ENCODE results near the gene DNAJC5G. TPM values are rescaled to one million over a fixed set of nuclear protein-coding genes. Genes with fewer than 3 reads are reported as not detected.

The DNAJC5G gene
- total RNA-seq = not detected in 2 replicates

DNA sequence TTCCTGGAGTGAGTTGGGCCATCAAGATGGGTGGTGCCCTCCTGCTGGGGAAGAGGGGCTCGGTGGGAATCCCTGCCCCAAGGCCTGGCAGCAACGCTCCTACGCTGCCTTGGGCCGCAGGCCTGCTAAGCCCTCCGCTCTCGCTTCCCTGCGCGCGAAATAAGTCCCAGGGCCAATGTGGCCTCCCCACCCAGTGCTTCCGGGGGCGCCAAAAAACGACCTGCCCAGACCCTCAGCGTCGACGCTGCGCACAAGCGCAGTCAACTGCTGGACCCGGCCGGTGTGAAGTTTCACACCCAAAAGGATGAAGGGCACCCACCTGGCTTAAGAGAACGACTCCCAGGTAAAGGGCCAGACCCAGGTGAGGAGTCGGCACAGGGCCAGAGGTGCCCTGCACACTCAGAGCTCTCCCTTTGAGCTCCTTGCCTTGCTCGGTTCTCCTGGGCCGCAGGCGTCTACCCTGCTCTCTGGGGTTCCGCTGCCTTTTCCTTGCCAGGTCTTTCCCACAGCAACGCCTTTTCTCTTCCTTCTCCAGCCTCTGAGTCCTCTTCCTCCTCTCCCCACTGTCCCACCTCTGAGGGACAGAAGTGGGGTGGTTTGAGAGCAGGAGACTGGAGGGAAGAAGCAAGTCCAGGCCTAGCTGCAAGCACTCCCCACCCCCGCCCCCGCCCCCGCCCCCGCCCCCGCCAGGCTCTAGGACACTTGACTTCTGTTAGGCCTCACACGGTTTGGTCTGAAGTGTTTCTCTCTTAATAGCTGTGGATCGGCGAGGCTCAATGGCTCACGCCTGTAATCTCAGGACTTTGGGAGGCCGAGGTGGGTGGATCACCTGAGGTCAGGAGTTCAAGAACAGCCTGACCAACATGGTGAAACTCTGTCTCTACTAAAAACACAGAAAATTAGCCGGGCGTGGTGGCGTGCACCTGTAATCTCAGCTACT, at the start of gene DNAJC5G:
Gene DNAJC5G (plus strand): TSS at position 223 of the 940 bp plus-strand sequence. CDS start 1,296 bp downstream, outside the sequence.

GRCh38 chr2:27262379-27263286, 12.6 kb upstream of the DNAJC5G start, which contains the start of gene SLC30A3:
Gene SLC30A3, minus strand, starts transcription at chr2:27263047. Its CDS starts 141 bp downstream, at chr2:27262906.

GRCh38 chr2:27281855-27282559, 6.8 kb downstream of the DNAJC5G start, which contains the start of gene TRIM54:
Gene TRIM54, plus strand, starts transcription at chr2:27282429. Its CDS starts 303 bp downstream, at chr2:27282732.

GRCh38 chr2:27308359-27308881, 33.2 kb downstream of the DNAJC5G start, which contains the start of gene UCN:
Gene UCN, minus strand, starts transcription at chr2:27308445. Its CDS starts 550 bp downstream, at chr2:27307895.

GRCh38 chr2:27322766-27323595, 47.7 kb downstream of the DNAJC5G start, which contains the start of gene MPV17:
Gene MPV17, minus strand, starts transcription at chr2:27323097. Its CDS starts 580 bp downstream, at chr2:27322517.

Other genes with a start within 250 kb of the DNAJC5G start
- 20.5 and 21.9 TPM in 2 replicates for gene TMEM214, start 242.5 kb upstream of the DNAJC5G start, total RNA-seq
- gene AGBL5, start 223.8 kb upstream of the DNAJC5G start, total RNA-seq = 15.7 and 17.2 TPM in 2 replicates
- gene OST4, start 203.8 kb upstream of the DNAJC5G start, total RNA-seq = 429 and 623 TPM in 2 replicates
- gene EMILIN1, start 196.8 kb upstream of the DNAJC5G start, total RNA-seq = 1.9 and 6.1 TPM in 2 replicates
- 1.3 and 5.2 TPM in 2 replicates for gene KHK, start 188.7 kb upstream of the DNAJC5G start, total RNA-seq
- gene CGREF1, start 156.3 kb upstream of the DNAJC5G start, total RNA-seq = 3.6 and 4.7 TPM in 2 replicates
- not detected in 2 replicates for gene ABHD1, start 151.6 kb upstream of the DNAJC5G start, total RNA-seq
- 44.2 and 44.5 TPM in 2 replicates for gene PREB, start 140.8 kb upstream of the DNAJC5G start, total RNA-seq
- not detected in 2 replicates for gene PRR30, start 136.0 kb upstream of the DNAJC5G start, total RNA-seq
- not detected in 2 replicates for gene TCF23, start 126.4 kb upstream of the DNAJC5G start, total RNA-seq
- gene ATRAID, start 63.4 kb upstream of the DNAJC5G start, total RNA-seq = 137 and 156 TPM in 2 replicates
- 35.4 and 43.8 TPM in 2 replicates for gene SLC5A6, start 63.2 kb upstream of the DNAJC5G start, total RNA-seq
- 27.2 and 31.5 TPM in 2 replicates for gene CAD, start 58.1 kb upstream of the DNAJC5G start, total RNA-seq
- gene SLC30A3, start 12.4 kb upstream of the DNAJC5G start, total RNA-seq = 0.32 TPM in 1 of 2 replicates, not detected in the other
- gene TRIM54, start 7.0 kb downstream of the DNAJC5G start, total RNA-seq = under 0.01 TPM in 1 of 2 replicates, not detected in the other
- gene UCN, start 33.0 kb downstream of the DNAJC5G start, total RNA-seq = 0.46 TPM in 1 of 2 replicates, not detected in the other
- gene MPV17, start 47.7 kb downstream of the DNAJC5G start, total RNA-seq = 37.7 and 61.9 TPM in 2 replicates
- 20.4 and 27.3 TPM in 2 replicates for gene GTF3C2, start 81.3 kb downstream of the DNAJC5G start, total RNA-seq
- gene EIF2B4, start 94.9 kb downstream of the DNAJC5G start, total RNA-seq = 29.6 and 35.9 TPM in 2 replicates
- 136 and 162 TPM in 2 replicates for gene SNX17, start 95.2 kb downstream of the DNAJC5G start, total RNA-seq
- gene ZNF513, start 105.3 kb downstream of the DNAJC5G start, total RNA-seq = 5.8 and 7.8 TPM in 2 replicates
- gene PPM1G, start 134.2 kb downstream of the DNAJC5G start, total RNA-seq = 131 and 148 TPM in 2 replicates
- gene NRBP1, start 153.2 kb downstream of the DNAJC5G start, total RNA-seq = 104 and 129 TPM in 2 replicates
- gene KRTCAP3, start 166.9 kb downstream of the DNAJC5G start, total RNA-seq = not detected in 2 replicates
- gene IFT172, start 214.3 kb downstream of the DNAJC5G start, total RNA-seq = 19.8 and 28.6 TPM in 2 replicates
- 19.5 and 36.1 TPM in 2 replicates for gene FNDC4, start 219.8 kb downstream of the DNAJC5G start, total RNA-seq
- 3.2 and 8.8 TPM in 2 replicates for gene GCKR, start 221.4 kb downstream of the DNAJC5G start, total RNA-seq